SK-N-SH (cell line): ENCODE results near the gene C8A. TPM values are rescaled to one million over a fixed set of nuclear protein-coding genes. Genes with fewer than 3 reads are reported as not detected.

Experiments
- CTCF ChIA-PET: fragments of 300-600, 350-600 bp; formaldehyde crosslinking; extraction: SDS; loops from one replicate; lab custom pipeline; 2021; lab: Yijun Ruan, JAX
- POLR2A ChIA-PET: fragments of 350-600 bp; sonication (Branson Sonifier 250); formaldehyde crosslinking; extraction: SDS; loops from one replicate; lab custom pipeline; 2020; ENCODE audit warnings: antibody characterized with exemption, inconsistent platforms; lab: Yijun Ruan, JAX
- DNase-seq: peaks from one replicate; pipeline ENCODE4 v3.0.0; 2012
- H2AFZ ChIP-seq: fragments of 200-600 bp; sonication (generic); 2 replicates; pipeline ENCODE4 v1.8.1; 2016; ENCODE audit warnings: antibody characterized with exemption, mild to moderate bottlenecking, low read depth
- H3F3A ChIP-seq: fragments of 200-600 bp; sonication (generic); replicated peaks from 2 replicates; pipeline ENCODE3; 2016; ENCODE audit warnings: antibody characterized with exemption, mild to moderate bottlenecking; ENCODE audit not compliant: insufficient read depth
- H3K27ac ChIP-seq, 2 experiments: fragments of 200-500 bp in 1 of 2; fragments of 200-600 bp in 1 of 2; sonication (Bioruptor generic) in 1 of 2; sonication (generic), shearing (Covaris generic) in 1 of 2; 2 replicates each; pipeline versions ENCODE4 v1.5.1 to v1.6.1; 2014 to 2016; ENCODE audit warnings: low read depth in 2 of 2, inconsistent platforms in 1 of 2, low read length in 1 of 2, mild to moderate bottlenecking in 1 of 2, mixed read lengths in 1 of 2
- H3K27me3 ChIP-seq: fragments of 200-600 bp; sonication (generic), shearing (Covaris generic); 2 replicates; pipeline ENCODE4 v1.6.1; 2016; ENCODE audit warnings: mixed run types; ENCODE audit not compliant: insufficient read depth
- H3K36me3 ChIP-seq, 2 experiments: fragments of 200-500 bp in 1 of 2; fragments of 200-600 bp in 1 of 2; sonication (Bioruptor generic) in 1 of 2; sonication (generic) in 1 of 2; replicated peaks in 1 of 2; 2 replicates each; pipeline versions ENCODE3 to v1.5.1; 2014 to 2016; ENCODE audit warnings: low read length in 1 of 2, mild to moderate bottlenecking in 1 of 2; ENCODE audit not compliant: insufficient read depth in 2 of 2, control insufficient read depth in 1 of 2
- H3K4me1 ChIP-seq, 2 experiments: fragments of 200-500 bp in 1 of 2; fragments of 200-600 bp in 1 of 2; sonication (Bioruptor generic) in 1 of 2; sonication (generic), shearing (Covaris generic) in 1 of 2; 2 replicates each; pipeline versions ENCODE4 v1.5.1 to v1.6.1; 2014 to 2016; ENCODE audit warnings: low read depth in 1 of 2, low read length in 1 of 2, mixed run types in 1 of 2; ENCODE audit not compliant: insufficient read depth in 2 of 2, control insufficient read depth in 1 of 2
- H3K4me2 ChIP-seq: fragments of 200-600 bp; sonication (generic), shearing (Covaris generic); 2 replicates; pipeline ENCODE4 v1.6.1; 2017; ENCODE audit warnings: mixed run types
- H3K4me3 ChIP-seq, 2 experiments: fragments of 200-500 bp in 1 of 2; fragments of 200-600 bp in 1 of 2; sonication (Bioruptor generic) in 1 of 2; sonication (generic), shearing (Covaris generic) in 1 of 2; 2 replicates each; pipeline versions ENCODE4 v1.5.1 to v1.8.1; 2014 to 2016; ENCODE audit warnings: low read depth in 2 of 2, inconsistent platforms in 1 of 2, low read length in 1 of 2, mild to moderate bottlenecking in 1 of 2, mixed read lengths in 1 of 2, moderate library complexity in 1 of 2
- H3K79me2 ChIP-seq: fragments of 200-600 bp; sonication (generic); 2 replicates; pipeline ENCODE4 v1.8.1; 2017; ENCODE audit warnings: mild to moderate bottlenecking; ENCODE audit not compliant: insufficient read depth
- H3K9ac ChIP-seq: fragments of 200-600 bp; sonication (generic); 2 replicates; pipeline ENCODE4 v1.6.1; 2017; ENCODE audit warnings: mixed run types
- H3K9me2 ChIP-seq: fragments of 200-600 bp; sonication (generic); 2 replicates; pipeline ENCODE4 v1.6.1; 2017; ENCODE audit warnings: mixed run types
- H3K9me3 ChIP-seq: fragments of 200-600 bp; sonication (generic); 2 replicates; pipeline ENCODE4 v1.6.1; 2017; ENCODE audit warnings: mixed run types, mild to moderate bottlenecking, moderate library complexity
- H4K20me1 ChIP-seq: fragments of 200-600 bp; sonication (generic); 2 replicates; pipeline ENCODE4 v1.6.1; 2017; ENCODE audit warnings: mild to moderate bottlenecking, mixed run types; ENCODE audit not compliant: insufficient read depth
- CHD2 ChIP-seq: fragments of 150-350 bp; IDR thresholded peaks from 2 replicates; pipeline ENCODE4 v1.6.1; 2018; ENCODE audit warnings: low read length; ENCODE audit not compliant: partially characterized antibody
- ELF1 ChIP-seq: IDR thresholded peaks from 2 replicates; pipeline ENCODE4 v1.4.0; 2012
- EP300 ChIP-seq, 2 experiments: IDR thresholded peaks; 2 replicates each; pipeline versions ENCODE4 v1.4.0 to v1.6.1; 2012; ENCODE audit warnings: borderline replicate concordance in 1 of 2, low read depth in 1 of 2, low read length in 1 of 2
- EZH2phosphoT487 ChIP-seq: fragments of 200-600 bp; sonication (generic); IDR thresholded peaks from 2 replicates; pipeline ENCODE4 v1.6.1; 2017; ENCODE audit warnings: low read depth, mixed run types, mild to moderate bottlenecking, antibody characterized with exemption, moderate library complexity, borderline replicate concordance
- FOXJ3 ChIP-seq: sonication (generic); formaldehyde crosslinking; IDR thresholded peaks from 2 replicates; pipeline ENCODE4 v1.5.1; 2020; ENCODE audit warnings: mild to moderate bottlenecking, missing genetic modification reagents
- FOXM1 ChIP-seq: IDR thresholded peaks from 2 replicates; pipeline ENCODE4 v1.4.0; 2012; ENCODE audit warnings: low read depth, mild to moderate bottlenecking
- GATA2 ChIP-seq: sonication (generic); formaldehyde crosslinking; IDR thresholded peaks from 2 replicates; pipeline ENCODE4 v1.5.0; 2020; ENCODE audit warnings: mild to moderate bottlenecking, missing genetic modification reagents
- MAX ChIP-seq: IDR thresholded peaks from 2 replicates; pipeline ENCODE4 v1.4.0; 2012; ENCODE audit warnings: low read depth
- MEF2A ChIP-seq: IDR thresholded peaks from 2 replicates; pipeline ENCODE4 v1.4.0; 2012; ENCODE audit warnings: low read depth, borderline replicate concordance
- NFIC ChIP-seq: IDR thresholded peaks from 2 replicates; pipeline ENCODE4 v1.4.0; 2012; ENCODE audit warnings: borderline replicate concordance
- POLR2AphosphoS5 ChIP-seq: IDR thresholded peaks from 2 replicates; pipeline ENCODE4 v1.6.1; 2012; ENCODE audit warnings: low read depth, low read length
- RAD21 ChIP-seq: IDR thresholded peaks from 2 replicates; pipeline ENCODE4 v1.6.1; 2012; ENCODE audit warnings: mild to moderate bottlenecking, low read length
- RCOR1 ChIP-seq: fragments of 150-350 bp; IDR thresholded peaks from 2 replicates; pipeline ENCODE4 v1.6.1; 2017; ENCODE audit warnings: antibody characterized with exemption, low read length
- USF1 ChIP-seq: IDR thresholded peaks from 2 replicates; pipeline ENCODE4 v1.4.0; 2012; ENCODE audit warnings: low read depth, borderline replicate concordance
- WGBS: methylation state at CpG from one replicate; pipeline ENCODE4 v1.1.6; 2017; ENCODE audit warnings: low lambda C conversion rate; 5-methylcytosine and 5-hydroxymethylcytosine counted together
- polyA plus RNA-seq, 3 experiments: library from polyadenylated mRNA; depleted of rRNA; stranded (reverse); fragments of >200 nt; gene quantifications; 2 replicates each; pipeline ENCODE4 v1.2.3, GENCODE V29; 2012
- TF ChIP-seq, protein P1 (sequence below): IDR thresholded peaks from 2 replicates; pipeline ENCODE4 v1.6.1; 2012; ENCODE audit warnings: mild to moderate bottlenecking, low read depth, low read length, moderate library complexity
- TF ChIP-seq, protein P2 (sequence below): IDR thresholded peaks from 2 replicates; pipeline ENCODE4; 2012

Gene C8A
- polyA plus RNA-seq, 1 of the 3 experiments (the other 2 are of a cell fraction), result not detected

DNA sequence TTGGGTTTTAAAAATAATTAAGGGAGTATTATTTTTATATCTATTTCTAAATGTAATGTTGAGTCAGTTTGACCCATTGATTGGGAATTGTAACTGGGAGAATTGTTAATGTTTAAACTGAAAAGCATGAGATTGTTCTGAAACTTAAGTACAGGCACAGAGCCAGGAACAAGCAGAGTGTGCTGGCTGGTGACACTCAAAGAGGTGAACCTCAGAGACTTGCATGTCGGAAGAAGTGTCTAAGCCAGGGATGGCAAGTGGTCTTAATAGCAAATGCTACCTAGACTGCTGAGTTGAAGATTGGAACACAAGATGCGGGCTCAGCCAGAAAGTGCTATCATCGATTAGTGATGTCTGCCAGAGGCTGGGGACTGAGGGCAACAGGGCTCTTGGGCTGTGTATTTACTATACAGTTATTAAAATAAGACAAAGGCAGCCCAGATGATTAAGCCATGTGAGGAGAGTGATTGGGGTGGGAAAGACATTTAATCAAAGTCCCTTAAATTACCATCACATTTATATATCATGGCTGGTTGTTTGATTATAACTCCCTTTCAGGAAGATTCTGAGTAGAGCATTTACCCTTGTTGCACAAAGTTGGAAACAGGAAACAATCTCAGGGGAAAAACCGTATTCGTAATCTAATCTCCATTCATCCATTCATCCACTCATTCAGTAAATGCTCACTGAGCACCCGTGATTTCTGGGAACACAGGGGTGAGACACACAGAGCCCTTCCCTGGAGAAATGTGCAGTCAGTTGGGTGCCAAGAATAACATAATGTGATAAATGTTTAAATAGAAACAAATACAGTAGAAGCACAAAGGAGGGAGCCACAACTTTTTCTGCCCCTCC lies 42.8 kb downstream of the C8A start:
- CTCF ChIA-PET, result no interaction called here
- DNase-seq, result no peak
- no peaks in the 10 kb centered on the region for H3K27me3 ChIP-seq
- WGBS, result 59% methylated on average over 6 of the region's 6 CpGs
- no peak overlapping the region for H3K4me3 ChIP-seq
- no peak overlapping the region for H2AFZ ChIP-seq
- no peak for TF ChIP-seq EP300 (IDR thresholded peaks at IDR 0.05; ENCODE audit: borderline replicate concordance in 1 of 2, low read depth in 1 of 2, low read length in 1 of 2)
- TF ChIP-seq, protein P1, sequence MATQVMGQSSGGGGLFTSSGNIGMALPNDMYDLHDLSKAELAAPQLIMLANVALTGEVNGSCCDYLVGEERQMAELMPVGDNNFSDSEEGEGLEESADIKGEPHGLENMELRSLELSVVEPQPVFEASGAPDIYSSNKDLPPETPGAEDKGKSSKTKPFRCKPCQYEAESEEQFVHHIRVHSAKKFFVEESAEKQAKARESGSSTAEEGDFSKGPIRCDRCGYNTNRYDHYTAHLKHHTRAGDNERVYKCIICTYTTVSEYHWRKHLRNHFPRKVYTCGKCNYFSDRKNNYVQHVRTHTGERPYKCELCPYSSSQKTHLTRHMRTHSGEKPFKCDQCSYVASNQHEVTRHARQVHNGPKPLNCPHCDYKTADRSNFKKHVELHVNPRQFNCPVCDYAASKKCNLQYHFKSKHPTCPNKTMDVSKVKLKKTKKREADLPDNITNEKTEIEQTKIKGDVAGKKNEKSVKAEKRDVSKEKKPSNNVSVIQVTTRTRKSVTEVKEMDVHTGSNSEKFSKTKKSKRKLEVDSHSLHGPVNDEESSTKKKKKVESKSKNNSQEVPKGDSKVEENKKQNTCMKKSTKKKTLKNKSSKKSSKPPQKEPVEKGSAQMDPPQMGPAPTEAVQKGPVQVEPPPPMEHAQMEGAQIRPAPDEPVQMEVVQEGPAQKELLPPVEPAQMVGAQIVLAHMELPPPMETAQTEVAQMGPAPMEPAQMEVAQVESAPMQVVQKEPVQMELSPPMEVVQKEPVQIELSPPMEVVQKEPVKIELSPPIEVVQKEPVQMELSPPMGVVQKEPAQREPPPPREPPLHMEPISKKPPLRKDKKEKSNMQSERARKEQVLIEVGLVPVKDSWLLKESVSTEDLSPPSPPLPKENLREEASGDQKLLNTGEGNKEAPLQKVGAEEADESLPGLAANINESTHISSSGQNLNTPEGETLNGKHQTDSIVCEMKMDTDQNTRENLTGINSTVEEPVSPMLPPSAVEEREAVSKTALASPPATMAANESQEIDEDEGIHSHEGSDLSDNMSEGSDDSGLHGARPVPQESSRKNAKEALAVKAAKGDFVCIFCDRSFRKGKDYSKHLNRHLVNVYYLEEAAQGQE, result no peak
- TF ChIP-seq EZH2phosphoT487, result no peak
- TF ChIP-seq ELF1, result no peak
- no peak for TF ChIP-seq FOXJ3 (CRISPR knock-in tag)
- TF ChIP-seq POLR2AphosphoS5, result no peak
- no peak for TF ChIP-seq RCOR1
- no peak for TF ChIP-seq MEF2A
- TF ChIP-seq CHD2, result no peak
- TF ChIP-seq USF1, result no peak
- no peak for TF ChIP-seq RAD21
- TF ChIP-seq FOXM1, result no peak
- TF ChIP-seq GATA2 (CRISPR knock-in tag), result no peak
- TF ChIP-seq, protein P2, sequence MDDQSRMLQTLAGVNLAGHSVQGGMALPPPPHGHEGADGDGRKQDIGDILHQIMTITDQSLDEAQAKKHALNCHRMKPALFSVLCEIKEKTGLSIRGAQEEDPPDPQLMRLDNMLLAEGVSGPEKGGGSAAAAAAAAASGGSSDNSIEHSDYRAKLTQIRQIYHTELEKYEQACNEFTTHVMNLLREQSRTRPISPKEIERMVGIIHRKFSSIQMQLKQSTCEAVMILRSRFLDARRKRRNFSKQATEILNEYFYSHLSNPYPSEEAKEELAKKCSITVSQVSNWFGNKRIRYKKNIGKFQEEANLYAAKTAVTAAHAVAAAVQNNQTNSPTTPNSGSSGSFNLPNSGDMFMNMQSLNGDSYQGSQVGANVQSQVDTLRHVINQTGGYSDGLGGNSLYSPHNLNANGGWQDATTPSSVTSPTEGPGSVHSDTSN, result no peak
- no peak for TF ChIP-seq NFIC
- TF ChIP-seq MAX, result no peak
- TF ChIP-seq, all 33 proteins: peak for 0
- H3K27ac ChIP-seq, result no peak overlapping the region
- no peaks in the 10 kb centered on the region for H3K79me2 ChIP-seq
- no peaks in the 10 kb centered on the region for H4K20me1 ChIP-seq
- no peaks in the 10 kb centered on the region for H3K4me1 ChIP-seq
- H3K9me3 ChIP-seq, result no peaks in the 10 kb centered on the region
- no peak overlapping the region for H3K4me2 ChIP-seq
- H3F3A ChIP-seq, result no peaks in the 10 kb centered on the region
- no peaks in the 10 kb centered on the region for H3K9me2 ChIP-seq
- H3K36me3 ChIP-seq, result no peaks in the 10 kb centered on the region
- H3K9ac ChIP-seq, result no peak overlapping the region
- POLR2A ChIA-PET, result no interaction called here
